GM06990 (cell line): ENCODE data around the gene SOX18.

Experiments used
- DNase-seq: peaks from one replicate; pipeline ENCODE4 v3.0.0-alpha.2; 2011; ENCODE audit not compliant: insufficient read length; ENCODE audit errors: extremely low read depth
- H3K27me3 ChIP-seq: replicated peaks from 2 replicates; pipeline ENCODE4 v1.6.0; 2011; ENCODE audit warnings: low read length; ENCODE audit not compliant: control insufficient read depth, insufficient read depth
- H3K36me3 ChIP-seq: 2 replicates; pipeline ENCODE4 v1.5.1; 2011; ENCODE audit warnings: low read length; ENCODE audit not compliant: control insufficient read depth, insufficient read depth
- H3K4me3 ChIP-seq: replicated peaks from 2 replicates; pipeline ENCODE4 v1.5.1; 2011; ENCODE audit warnings: low read depth, mild to moderate bottlenecking, control low read depth, low read length
- TF ChIP-seq, protein P1 (sequence below): IDR thresholded peaks from 2 replicates; pipeline ENCODE4 v1.5.1; 2011; ENCODE audit warnings: low read length, control low read depth, mild to moderate bottlenecking, inconsistent platforms; ENCODE audit not compliant: insufficient read depth, poor library complexity, severe bottlenecking

The SOX18 gene

GRCh38 chr20:64009811-64010387, 39.5 kb downstream of the SOX18 start:
- Histone ChIP-seq H3K27me3 (no peaks in the 10 kb centered on the region), H3K36me3 (peaks cover 41% of the 10 kb centered on the region), H3K4me3 (no peak overlapping the region)
- TF ChIP-seq, protein P1, sequence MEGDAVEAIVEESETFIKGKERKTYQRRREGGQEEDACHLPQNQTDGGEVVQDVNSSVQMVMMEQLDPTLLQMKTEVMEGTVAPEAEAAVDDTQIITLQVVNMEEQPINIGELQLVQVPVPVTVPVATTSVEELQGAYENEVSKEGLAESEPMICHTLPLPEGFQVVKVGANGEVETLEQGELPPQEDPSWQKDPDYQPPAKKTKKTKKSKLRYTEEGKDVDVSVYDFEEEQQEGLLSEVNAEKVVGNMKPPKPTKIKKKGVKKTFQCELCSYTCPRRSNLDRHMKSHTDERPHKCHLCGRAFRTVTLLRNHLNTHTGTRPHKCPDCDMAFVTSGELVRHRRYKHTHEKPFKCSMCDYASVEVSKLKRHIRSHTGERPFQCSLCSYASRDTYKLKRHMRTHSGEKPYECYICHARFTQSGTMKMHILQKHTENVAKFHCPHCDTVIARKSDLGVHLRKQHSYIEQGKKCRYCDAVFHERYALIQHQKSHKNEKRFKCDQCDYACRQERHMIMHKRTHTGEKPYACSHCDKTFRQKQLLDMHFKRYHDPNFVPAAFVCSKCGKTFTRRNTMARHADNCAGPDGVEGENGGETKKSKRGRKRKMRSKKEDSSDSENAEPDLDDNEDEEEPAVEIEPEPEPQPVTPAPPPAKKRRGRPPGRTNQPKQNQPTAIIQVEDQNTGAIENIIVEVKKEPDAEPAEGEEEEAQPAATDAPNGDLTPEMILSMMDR: no peak
- DNase-seq: no peak

- DNase-seq: no peak
- TF ChIP-seq, protein P1: no peak
- Histone ChIP-seq H3K36me3 (peaks cover 50% of the 10 kb centered on the region), H3K4me3 (no peak overlapping the region), H3K27me3 (no peaks in the 10 kb centered on the region)
These were observed 42.5 kb downstream of the SOX18 start for GRCh38 chr20:64006902-64007301.

- TF ChIP-seq, protein P1: no peak
- DNase-seq: no peak
- no peaks in the 10 kb centered on the region for H3K27me3 ChIP-seq
- no peak overlapping the region for H3K4me3 ChIP-seq
- H3K36me3 ChIP-seq: peaks cover 52% of the 10 kb centered on the region
These were observed 42.9 kb downstream of the SOX18 start for GRCh38 chr20:64006490-64006889.

DNA sequence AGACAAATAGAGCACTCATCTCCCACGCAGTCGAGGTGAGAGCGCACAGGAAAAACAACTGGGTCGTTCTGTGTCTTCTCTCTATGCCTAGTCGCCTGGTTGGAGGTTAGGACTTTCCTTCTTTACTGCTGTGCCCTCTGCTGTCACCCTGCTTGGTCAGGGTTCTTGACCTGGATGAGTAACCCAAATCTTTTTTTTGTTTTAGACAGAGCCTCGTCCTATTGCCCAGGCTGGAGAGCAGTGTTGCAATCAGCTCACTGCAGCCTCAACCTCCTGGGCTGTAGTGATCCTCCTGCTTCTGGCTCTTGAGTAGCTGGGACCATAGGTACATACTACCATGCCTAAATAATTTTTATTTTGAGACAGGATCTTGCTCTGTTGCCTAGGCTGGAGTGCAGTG, 44.0 kb downstream of the SOX18 start:
- H3K27me3 ChIP-seq: no peaks in the 10 kb centered on the region
- TF ChIP-seq, protein P1: no peak
- no peak for DNase-seq
- H3K36me3 ChIP-seq: peaks cover 51% of the 10 kb centered on the region
- H3K4me3 ChIP-seq: no peak overlapping the region

DNA sequence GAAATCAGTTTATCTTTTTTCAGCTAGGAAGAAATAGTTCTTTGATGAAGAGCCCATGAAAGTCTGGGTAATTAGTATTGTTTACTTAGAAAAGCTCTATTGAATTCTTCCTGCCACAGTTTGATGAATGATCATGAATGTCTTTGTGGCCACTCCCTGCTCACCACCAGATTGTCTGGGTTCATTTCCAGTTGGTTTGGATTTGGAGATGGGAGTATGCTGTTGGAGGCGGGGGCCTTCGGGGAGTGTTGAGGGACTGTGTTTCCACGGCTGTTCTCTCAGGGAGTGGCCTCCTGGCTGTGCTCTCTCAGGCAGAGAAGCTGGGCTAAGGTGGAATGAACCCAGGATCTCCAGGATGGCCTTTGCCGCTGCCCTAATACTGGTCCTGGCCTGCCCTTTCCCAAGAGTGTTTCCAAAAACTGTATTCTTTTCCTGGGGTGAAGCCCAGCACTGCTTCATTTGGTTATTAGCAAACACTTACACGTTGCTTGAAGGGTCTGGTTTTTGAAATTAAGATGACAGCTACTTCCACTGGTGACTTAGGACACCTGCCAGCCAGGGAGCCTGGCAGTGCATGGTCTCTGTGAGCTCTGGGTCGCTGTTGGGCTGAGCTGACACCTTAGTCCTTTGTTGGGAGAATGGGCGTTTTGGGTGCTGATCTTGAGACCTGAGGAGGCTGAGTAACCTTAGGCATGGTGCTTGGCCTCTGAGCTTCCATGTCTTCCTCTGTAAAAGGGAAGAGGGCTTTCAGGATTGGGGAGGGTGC, 45.3 kb downstream of the SOX18 start:
- DNase-seq: no peak
- no peak overlapping the region for H3K4me3 ChIP-seq
- peaks cover 48% of the 10 kb centered on the region for H3K36me3 ChIP-seq

More for the DNA sequence above, 45.3 kb downstream of the SOX18 start:
- TF ChIP-seq, protein P1: no peak
- H3K27me3 ChIP-seq: no peaks in the 10 kb centered on the region
